Activated T-helper 2 cell treated with anti-CD3 and anti-CD28 coated beads, Interferon-gamma antibody, Interleukin-2, Interleukin-4, amounts not matched to agents 10 μg/mL and 5 μg/mL and 100 μg/mL, durations not matched to agents 14 hours and 24 hours and 36 hours (primary cell): Measurements from ENCODE around the gene IL17B. TPM values are rescaled to one million over a fixed set of nuclear protein-coding genes. Genes with fewer than 3 reads are reported as not detected.

Experiments used
- DNase-seq: peaks from one replicate; pipeline ENCODE4 v3.0.0; 2021; ENCODE audit warnings: low spot score
- H3K27ac Mint-ChIP-seq: one replicate; pipeline ENCODE4 v1.8.0; 2021; ENCODE audit warnings: mixed read lengths
- H3K27me3 Mint-ChIP-seq: one replicate; pipeline ENCODE4 v1.8.0; 2021; ENCODE audit warnings: low read depth, mixed read lengths
- H3K36me3 Mint-ChIP-seq: one replicate; pipeline ENCODE4 v1.8.0; 2021; ENCODE audit warnings: low read depth, mixed read lengths
- H3K4me1 Mint-ChIP-seq: one replicate; pipeline ENCODE4 v1.8.0; 2021; ENCODE audit warnings: low read depth, mixed read lengths
- H3K4me3 Mint-ChIP-seq: one replicate; pipeline ENCODE4 v1.8.0; 2021; ENCODE audit warnings: low read depth, mild to moderate bottlenecking, moderate library complexity, mixed read lengths
- H3K9me3 Mint-ChIP-seq: one replicate; pipeline ENCODE4 v1.8.0; 2021; ENCODE audit warnings: mixed read lengths
- intact Hi-C: fragments of 100-400 bp; cut with micrococcal nuclease; formaldehyde crosslinking; loops from one replicate; pipeline ENCODE4 v1.15.1; 2023
- total RNA-seq: library from RNA; stranded (reverse); gene quantifications from 2 replicates; pipeline ENCODE4 v1.2.3, GENCODE V29; 2022

IL17B gene
- total RNA-seq, 1 donor from 2014 or later, result not detected

DNA sequence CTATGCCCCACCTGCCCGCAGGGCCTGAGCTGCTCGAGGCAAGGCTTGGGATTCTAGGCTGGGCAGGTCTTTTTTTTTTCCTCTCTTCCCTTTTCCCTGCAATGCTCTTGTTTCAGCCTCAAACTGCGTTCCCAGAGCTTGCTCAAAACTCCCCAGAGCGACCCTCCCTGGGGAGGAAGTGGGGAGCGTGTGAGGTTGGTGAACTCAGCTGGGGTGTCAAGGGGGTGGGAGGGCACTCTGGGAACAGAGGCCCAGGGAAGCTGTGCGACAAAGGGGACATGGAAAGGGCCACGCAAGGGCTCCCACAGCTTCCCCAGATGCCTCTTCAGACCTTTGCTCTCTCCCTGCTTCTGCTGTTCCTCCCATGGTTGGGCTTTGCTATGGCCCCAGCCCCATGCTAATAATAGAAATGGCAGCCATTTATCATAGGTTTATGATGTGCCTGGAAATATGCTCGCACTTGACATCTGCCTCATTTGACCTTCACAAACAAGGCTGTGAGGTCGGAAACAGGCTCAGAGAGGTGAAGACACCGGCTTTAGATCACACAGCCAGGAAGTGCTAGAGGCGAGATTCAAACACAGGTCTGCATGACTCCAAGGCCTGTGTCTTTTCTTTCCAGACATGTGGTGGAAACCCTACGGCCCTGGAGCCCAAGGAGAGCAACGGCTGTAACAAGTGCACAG lies 40.9 kb upstream of the IL17B start:
- intact Hi-C loops, result no loop called here
- Mint-ChIP-seq H3K27ac (no peak overlapping the region), H3K4me1 (no peaks in the 10 kb centered on the region), H3K36me3 (no peaks in the 10 kb centered on the region), H3K4me3 (no peak overlapping the region), H3K9me3 (no peaks in the 10 kb centered on the region), H3K27me3 (no peaks in the 10 kb centered on the region)
- DNase-seq, result no peak

DNA sequence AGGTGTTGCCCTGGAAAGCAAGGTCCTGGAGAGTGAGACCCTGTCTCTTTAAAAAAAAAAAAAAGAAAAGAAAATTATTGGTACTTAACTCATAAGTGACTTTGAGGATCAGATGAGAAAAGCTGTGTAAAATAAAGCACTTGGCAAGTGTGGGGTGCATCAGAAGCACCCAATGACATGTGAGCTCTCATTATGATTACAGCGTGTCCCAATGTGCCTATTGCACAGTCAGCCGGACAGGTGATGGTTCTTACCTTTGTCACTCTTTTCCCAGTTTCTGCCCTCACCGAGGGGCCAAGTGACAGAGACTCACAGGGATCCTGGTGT lies 40.4 kb upstream of the IL17B start:
- H3K4me1 Mint-ChIP-seq, result no peaks in the 10 kb centered on the region
- DNase-seq, result no peak

GRCh38 chr5:149418910-149419531 lies 39.9 kb upstream of the IL17B start:
- Mint-ChIP-seq H3K9me3 (no peaks in the 10 kb centered on the region), H3K27me3 (no peaks in the 10 kb centered on the region)

More for the DNA sequence above, 40.4 kb upstream of the IL17B start:
- Mint-ChIP-seq H3K9me3 (no peaks in the 10 kb centered on the region), H3K36me3 (no peaks in the 10 kb centered on the region), H3K4me3 (no peak overlapping the region), H3K27me3 (no peaks in the 10 kb centered on the region), H3K27ac (no peak overlapping the region)
- intact Hi-C loops, result no loop called here

GRCh38 chr5:149417711-149418368 lies 38.7 kb upstream of the IL17B start:
- Mint-ChIP-seq H3K4me3 (no peak overlapping the region), H3K36me3 (no peaks in the 10 kb centered on the region), H3K27ac (no peak overlapping the region), H3K4me1 (no peaks in the 10 kb centered on the region), H3K9me3 (no peaks in the 10 kb centered on the region), H3K27me3 (no peaks in the 10 kb centered on the region)
- intact Hi-C loops, result no loop called here
- no peak for DNase-seq

More at GRCh38 chr5:149418910-149419531, 39.9 kb upstream of the IL17B start:
- H3K36me3 Mint-ChIP-seq, result no peaks in the 10 kb centered on the region
- no peak for DNase-seq
- no peaks in the 10 kb centered on the region for H3K4me1 Mint-ChIP-seq
- H3K4me3 Mint-ChIP-seq, result no peak overlapping the region
- no peak overlapping the region for H3K27ac Mint-ChIP-seq
- intact Hi-C loops, result no loop called here

GRCh38 chr5:149416987-149417710 lies 38.1 kb upstream of the IL17B start:
- DNase-seq, result no peak
- no peaks in the 10 kb centered on the region for H3K9me3 Mint-ChIP-seq
- H3K36me3 Mint-ChIP-seq, result no peaks in the 10 kb centered on the region
- intact Hi-C loops, result no loop called here
- H3K27ac Mint-ChIP-seq, result no peak overlapping the region
- no peaks in the 10 kb centered on the region for H3K4me1 Mint-ChIP-seq
- no peak overlapping the region for H3K4me3 Mint-ChIP-seq
- H3K27me3 Mint-ChIP-seq, result no peaks in the 10 kb centered on the region

- Mint-ChIP-seq H3K9me3 (no peaks in the 10 kb centered on the region), H3K27me3 (no peaks in the 10 kb centered on the region), H3K4me3 (no peak overlapping the region), H3K4me1 (no peaks in the 10 kb centered on the region), H3K27ac (no peak overlapping the region), H3K36me3 (no peaks in the 10 kb centered on the region)
- intact Hi-C loops, result no loop called here
- no peak for DNase-seq
Observed at GRCh38 chr5:149415066-149415967, 36.2 kb upstream of the IL17B start.

DNA sequence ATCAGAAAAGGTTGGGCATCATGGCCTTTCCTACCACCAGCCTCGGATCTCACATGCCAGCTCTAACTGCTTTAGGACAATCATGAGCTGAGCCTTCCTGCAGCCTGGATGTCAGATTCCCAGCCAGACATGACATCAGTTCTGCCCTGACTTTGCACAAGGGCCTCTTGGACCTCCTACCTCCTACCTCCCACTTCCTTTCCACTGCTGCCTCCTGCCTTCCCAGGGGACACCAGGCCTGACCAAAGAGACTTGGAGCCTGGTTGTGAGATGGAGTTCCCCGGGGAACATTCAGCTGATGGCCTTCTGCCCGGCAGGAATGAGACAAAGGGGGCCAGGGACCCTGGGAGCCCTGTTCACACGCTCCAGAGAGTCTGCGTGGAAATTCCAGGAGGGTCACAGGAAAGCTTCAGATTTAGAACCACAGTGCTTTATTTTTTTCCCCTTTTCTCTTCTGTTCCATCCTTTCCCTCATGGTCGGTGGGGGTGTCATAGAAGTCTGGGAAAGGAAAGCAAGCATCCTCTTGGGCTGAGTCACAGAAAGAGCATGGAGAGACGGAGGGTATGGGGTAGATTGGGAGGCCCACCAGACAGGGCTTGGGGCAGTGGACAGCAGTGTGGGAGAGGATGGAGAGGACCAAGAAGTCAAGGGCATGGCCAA lies 35.4 kb upstream of the IL17B start:
- Mint-ChIP-seq H3K36me3 (no peaks in the 10 kb centered on the region), H3K27me3 (no peaks in the 10 kb centered on the region), H3K4me1 (no peaks in the 10 kb centered on the region), H3K9me3 (no peaks in the 10 kb centered on the region), H3K27ac (no peak overlapping the region), H3K4me3 (no peak overlapping the region)
- intact Hi-C loops, result no loop called here
- DNase-seq, result no peak

- no peak for DNase-seq
- Mint-ChIP-seq H3K36me3 (no peaks in the 10 kb centered on the region), H3K9me3 (no peaks in the 10 kb centered on the region), H3K4me3 (no peak overlapping the region), H3K27me3 (no peaks in the 10 kb centered on the region), H3K27ac (no peak overlapping the region), H3K4me1 (no peaks in the 10 kb centered on the region)
- intact Hi-C loops, result no loop called here
Observed at GRCh38 chr5:149413477-149414210, 34.6 kb upstream of the IL17B start.

GRCh38 chr5:149412783-149413476 lies 33.8 kb upstream of the IL17B start:
- H3K4me1 Mint-ChIP-seq, result no peaks in the 10 kb centered on the region
- no peaks in the 10 kb centered on the region for H3K36me3 Mint-ChIP-seq
- H3K4me3 Mint-ChIP-seq, result no peak overlapping the region
- H3K27me3 Mint-ChIP-seq, result no peaks in the 10 kb centered on the region
- no peak for DNase-seq
- intact Hi-C loops, result no loop called here
- no peak overlapping the region for H3K27ac Mint-ChIP-seq
- H3K9me3 Mint-ChIP-seq, result no peaks in the 10 kb centered on the region

- H3K9me3 Mint-ChIP-seq, result no peaks in the 10 kb centered on the region
- no peak for DNase-seq
- intact Hi-C loops, result no loop called here
- no peaks in the 10 kb centered on the region for H3K36me3 Mint-ChIP-seq
- H3K4me1 Mint-ChIP-seq, result no peaks in the 10 kb centered on the region
- no peaks in the 10 kb centered on the region for H3K27me3 Mint-ChIP-seq
- no peak overlapping the region for H3K27ac Mint-ChIP-seq
- H3K4me3 Mint-ChIP-seq, result no peak overlapping the region
Observed at GRCh38 chr5:149411738-149412519, 32.8 kb upstream of the IL17B start.
